AG04450 (cell line): Measurements from ENCODE around the gene SPATA2. TPM values are rescaled to one million over a fixed set of nuclear protein-coding genes. Genes with fewer than 3 reads are reported as not detected.

Experiments
- CTCF ChIA-PET: fragments of 300-600, 350-600 bp; formaldehyde crosslinking; extraction: SDS; loops from one replicate; lab custom pipeline; 2022; ENCODE audit warnings: antibody characterized with exemption, inconsistent platforms; lab: Charles Lee
- POLR2A ChIA-PET: fragments of 350-600 bp; formaldehyde crosslinking; extraction: SDS; loops from one replicate; lab custom pipeline; 2021; ENCODE audit warnings: antibody characterized with exemption, inconsistent platforms; lab: Yijun Ruan, JAX
- DNase-seq: peaks from one replicate; pipeline ENCODE4 v3.0.0-alpha.2; 2011; ENCODE audit warnings: low read depth, low spot score
- H3K27ac ChIP-seq: one replicate; pipeline ENCODE4 v1.5.1; 2012; ENCODE audit warnings: low read depth, low read length, control low read depth
- H3K27me3 ChIP-seq: one replicate; pipeline ENCODE4 v1.6.0; 2012; ENCODE audit warnings: low read length; ENCODE audit not compliant: control insufficient read depth, insufficient read depth
- H3K4me3 ChIP-seq: 2 replicates; pipeline ENCODE4 v1.5.1; 2011; ENCODE audit warnings: mild to moderate bottlenecking, low read depth, low read length, control low read depth
- H3K9me3 ChIP-seq: 2 replicates; pipeline ENCODE4 v1.5.1; 2012; ENCODE audit warnings: low read length; ENCODE audit not compliant: control insufficient read depth, insufficient read depth
- CTCF ChIP-seq: IDR thresholded peaks from 2 replicates; pipeline ENCODE4 v1.5.1; 2011; ENCODE audit warnings: low read depth, low read length, control low read depth, inconsistent platforms
- polyA plus RNA-seq: library from polyadenylated mRNA; depleted of rRNA; stranded (reverse); fragments of >200 nt; gene quantifications from 2 replicates; pipeline ENCODE4 v1.2.3, GENCODE V29; 2011

SPATA2 gene
- polyA plus RNA-seq, 1 experiment: 4.7 TPM

GRCh38 chr20:49889001-49889934 is 26.1 kb downstream of the SPATA2 start:
- no peak for TF ChIP-seq CTCF
- ChIA-PET CTCF (interaction anchor here (0.6 to 2.9 kb wide), 20 partner anchors 8 to 309 kb away, joined by 3 to 19 read pairs (median 4); no protein-coding TSS in a partner anchor), POLR2A (no interaction called here)
- Histone ChIP-seq H3K27ac (no peak overlapping the region), H3K27me3 (no peaks in the 10 kb centered on the region), H3K4me3 (no peak overlapping the region), H3K9me3 (no peaks in the 10 kb centered on the region; the same call in 1 of the 2 replicates)
- no peak for DNase-seq

GRCh38 chr20:49888212-49889000 is 26.9 kb downstream of the SPATA2 start:
- DNase-seq: no peak
- CTCF ChIA-PET: interaction anchor here (0.6 to 2.9 kb wide), 19 partner anchors 9 to 308 kb away, joined by 3 to 19 read pairs (median 5); no protein-coding TSS in a partner anchor
- peak; percentile 84 for TF ChIP-seq CTCF

GRCh38 chr20:49887251-49888211 is 27.8 kb downstream of the SPATA2 start:
- no peak overlapping the region for H3K4me3 ChIP-seq
- DNase-seq: no peak
- CTCF ChIA-PET: interaction anchor here (0.8 to 2.9 kb wide), 14 partner anchors 9 to 279 kb away, joined by 3 to 19 read pairs (median 4); no protein-coding TSS in a partner anchor
- no peaks in the 10 kb centered on the region for H3K27me3 ChIP-seq
- POLR2A ChIA-PET: no interaction called here
- H3K9me3 ChIP-seq: no peaks in the 10 kb centered on the region; the same call in 1 of the 2 replicates
- H3K27ac ChIP-seq: no peak overlapping the region
- no peak for TF ChIP-seq CTCF

More at GRCh38 chr20:49888212-49889000, 26.9 kb downstream of the SPATA2 start:
- H3K4me3 ChIP-seq: no peak overlapping the region
- no peak overlapping the region for H3K27ac ChIP-seq
- H3K9me3 ChIP-seq: no peaks in the 10 kb centered on the region; the same call in 1 of the 2 replicates
- POLR2A ChIA-PET: no interaction called here
- no peaks in the 10 kb centered on the region for H3K27me3 ChIP-seq

GRCh38 chr20:49886571-49887213 is 28.6 kb downstream of the SPATA2 start:
- no peaks in the 10 kb centered on the region for H3K27me3 ChIP-seq
- TF ChIP-seq CTCF: no peak
- ChIA-PET POLR2A (no interaction called here), CTCF (interaction anchor here (0.8 to 2.9 kb wide), 6 partner anchors 8 to 276 kb away, joined by 3 to 19 read pairs (median 6); no protein-coding TSS in a partner anchor)
- H3K4me3 ChIP-seq: no peak overlapping the region
- DNase-seq: no peak
- H3K9me3 ChIP-seq: no peaks in the 10 kb centered on the region
- no peak overlapping the region for H3K27ac ChIP-seq
